Heart left ventricle (tissue), 13 donors: Measurements from ENCODE around the gene CDX1.

ENCODE experiments used
- CTCF ChIP-seq, 12 donors: fragments of 200-600 bp; sonication (generic) in 4 of 12; IDR thresholded peaks; one replicate each; pipeline versions ENCODE4 v1.5.0 to v1.8.0; 2018 to 2022; ENCODE audit warnings: antibody characterized with exemption in 12 of 12, mild to moderate bottlenecking in 5 of 12
- POLR2A ChIP-seq, 2 donors: fragments of 450-650 bp; IDR thresholded peaks; one replicate each; pipeline ENCODE4 v1.6.1; 2017; ENCODE audit warnings: antibody characterized with exemption in 2 of 2, mild to moderate bottlenecking in 2 of 2, moderate library complexity in 2 of 2
- donor health status: ischemic (EF 13 %, LVEDD 7.1; RV severe dilation, severe dysfunction).
- donor health status: DM: no; HTN: yes; CAD: no.
- donor health status: DM: no; HTN: no; CAD: no.
- donor health status: ischemic (EF 25% LVEDD 6.9; RV normal size, moderate dysfunction).
- donor health status: ischemic (EF 25% LVEDD 5.7; RV mildly dilated, moderate dysfunction).
- donor health status: ischemic (EF 35%, LVEDD 5.7; RV mildly dilated, moderate dysfunction).
- donor health status: nonischemic (EF 11% LVEDD 7.7; RV severe dilation, severe dysfunction).
- donor health status: DM: yes; HTN: yes; CAD: no.
- donor health status: PGD.
- donor health status: ischemic (EF 29% LVEDD 5.4; RV normal size, mild dysfunction).
- donor health status: nonischemic (EF 23%, LVEDD 6.1; RV moderate dilation, normal function).

- TF ChIP-seq CTCF (IDR thresholded peaks at IDR 0.05): no peak
- no peak for TF ChIP-seq POLR2A (IDR thresholded peaks at IDR 0.05)
Observed at GRCh38 chr5:150213530-150213929, 47.0 kb downstream of the CDX1 start.
